HepG2 (cell line): Measurements from ENCODE around the gene TMX3.

Experiments used
- NFIC ChIP-seq: IDR thresholded peaks from 2 replicates; pipeline ENCODE4 v1.6.1; 2012; ENCODE audit warnings: mild to moderate bottlenecking, low read length, inconsistent platforms
- TF ChIP-seq, protein P1 (sequence below): conservative IDR thresholded peaks from 2 replicates; pipeline ENCODE4 v1.6.1; 2018; ENCODE audit warnings: missing genetic modification reagents
- TF ChIP-seq, protein P2 (sequence below): sonication (generic); formaldehyde crosslinking; IDR thresholded peaks from 2 replicates; pipeline ENCODE4 v1.5.0; 2020; ENCODE audit warnings: mild to moderate bottlenecking, missing genetic modification reagents, moderate library complexity

DNA sequence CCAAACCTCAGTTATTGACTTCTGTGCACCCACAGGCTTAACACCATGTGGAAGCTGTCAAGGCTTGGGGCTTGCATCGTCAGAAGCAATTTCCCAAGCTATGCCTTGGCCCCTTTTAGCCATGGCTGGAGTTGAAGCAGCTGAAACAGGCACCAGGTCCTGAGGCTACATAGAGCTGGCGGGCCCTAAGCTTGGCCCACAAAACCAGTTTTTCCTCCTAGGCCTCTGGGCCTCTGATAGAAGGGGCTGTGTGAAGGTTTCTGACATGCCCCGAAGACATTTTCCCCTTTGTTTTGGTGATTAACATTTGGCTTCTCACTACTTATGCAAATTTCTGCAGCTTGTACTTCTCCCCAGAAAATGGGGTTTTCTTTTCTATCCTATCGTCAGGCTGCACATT lies 9.1 kb upstream of the TMX3 start:
- TF ChIP-seq, protein P1, sequence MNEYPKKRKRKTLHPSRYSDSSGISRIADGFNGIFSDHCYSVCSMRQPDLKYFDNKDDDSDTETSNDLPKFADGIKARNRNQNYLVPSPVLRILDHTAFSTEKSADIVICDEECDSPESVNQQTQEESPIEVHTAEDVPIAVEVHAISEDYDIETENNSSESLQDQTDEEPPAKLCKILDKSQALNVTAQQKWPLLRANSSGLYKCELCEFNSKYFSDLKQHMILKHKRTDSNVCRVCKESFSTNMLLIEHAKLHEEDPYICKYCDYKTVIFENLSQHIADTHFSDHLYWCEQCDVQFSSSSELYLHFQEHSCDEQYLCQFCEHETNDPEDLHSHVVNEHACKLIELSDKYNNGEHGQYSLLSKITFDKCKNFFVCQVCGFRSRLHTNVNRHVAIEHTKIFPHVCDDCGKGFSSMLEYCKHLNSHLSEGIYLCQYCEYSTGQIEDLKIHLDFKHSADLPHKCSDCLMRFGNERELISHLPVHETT (CRISPR knock-in tag), result no peak
- TF ChIP-seq NFIC, result no peak
- TF ChIP-seq, protein P2, sequence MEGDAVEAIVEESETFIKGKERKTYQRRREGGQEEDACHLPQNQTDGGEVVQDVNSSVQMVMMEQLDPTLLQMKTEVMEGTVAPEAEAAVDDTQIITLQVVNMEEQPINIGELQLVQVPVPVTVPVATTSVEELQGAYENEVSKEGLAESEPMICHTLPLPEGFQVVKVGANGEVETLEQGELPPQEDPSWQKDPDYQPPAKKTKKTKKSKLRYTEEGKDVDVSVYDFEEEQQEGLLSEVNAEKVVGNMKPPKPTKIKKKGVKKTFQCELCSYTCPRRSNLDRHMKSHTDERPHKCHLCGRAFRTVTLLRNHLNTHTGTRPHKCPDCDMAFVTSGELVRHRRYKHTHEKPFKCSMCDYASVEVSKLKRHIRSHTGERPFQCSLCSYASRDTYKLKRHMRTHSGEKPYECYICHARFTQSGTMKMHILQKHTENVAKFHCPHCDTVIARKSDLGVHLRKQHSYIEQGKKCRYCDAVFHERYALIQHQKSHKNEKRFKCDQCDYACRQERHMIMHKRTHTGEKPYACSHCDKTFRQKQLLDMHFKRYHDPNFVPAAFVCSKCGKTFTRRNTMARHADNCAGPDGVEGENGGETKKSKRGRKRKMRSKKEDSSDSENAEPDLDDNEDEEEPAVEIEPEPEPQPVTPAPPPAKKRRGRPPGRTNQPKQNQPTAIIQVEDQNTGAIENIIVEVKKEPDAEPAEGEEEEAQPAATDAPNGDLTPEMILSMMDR (CRISPR knock-in tag), result no peak
